ENCODE data around the gene YBX2.

Gene YBX2

DNA sequence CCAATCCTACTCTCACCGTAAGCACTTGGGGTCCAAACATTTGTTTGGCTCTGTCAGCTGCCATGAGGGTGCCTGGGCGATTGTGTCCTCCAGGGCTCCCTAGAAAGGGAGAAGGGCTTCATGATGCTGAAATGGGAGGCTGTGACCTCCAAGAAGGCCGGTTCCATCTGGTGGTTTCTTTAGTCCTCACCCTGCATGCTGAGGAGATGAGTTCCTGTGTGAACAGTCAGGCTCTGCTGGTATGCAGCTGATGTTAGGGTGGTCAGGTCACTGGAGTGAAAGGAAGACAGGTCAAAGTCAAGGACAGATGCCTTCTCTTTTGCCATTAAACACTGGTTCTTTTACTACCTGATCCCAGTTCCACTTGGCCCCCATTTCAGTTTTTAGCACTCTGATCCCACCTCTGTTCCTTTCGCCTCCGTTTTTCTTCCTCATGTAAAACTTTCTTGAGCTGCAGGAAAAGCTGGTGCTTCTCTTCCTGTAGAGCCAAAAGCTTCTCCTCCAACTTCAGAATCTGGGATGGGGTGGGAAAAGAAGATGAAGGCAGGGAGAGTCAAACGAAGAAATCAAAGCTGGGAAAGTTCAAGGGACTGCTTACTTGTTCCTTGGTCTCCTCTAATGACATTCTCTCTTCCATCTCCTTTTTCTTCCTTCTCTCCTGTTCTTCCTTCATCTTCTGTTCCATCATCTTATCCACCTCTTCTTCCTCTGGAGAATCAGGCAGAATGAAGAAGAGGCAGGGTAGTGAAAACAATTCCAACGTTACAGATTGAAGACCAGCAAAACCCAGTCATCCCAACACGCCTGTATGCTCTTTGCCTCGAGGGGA is 19.7 kb upstream of the YBX2 start:
- Mint-ChIP-seq H3K9me3 (no peaks in the 10 kb centered on the region), H3K36me3 (peaks cover 95% of the 10 kb centered on the region), H3K4me1 (peaks cover 74% of the 10 kb centered on the region), H3K27ac (peak overlapping the region; percentile 93), H3K4me3 (peak overlapping the region; percentile 79)
- DNase-seq (ENCODE audit: low spot score in 2 of 2) (no peak), ATAC-seq (no peak)

DNA sequence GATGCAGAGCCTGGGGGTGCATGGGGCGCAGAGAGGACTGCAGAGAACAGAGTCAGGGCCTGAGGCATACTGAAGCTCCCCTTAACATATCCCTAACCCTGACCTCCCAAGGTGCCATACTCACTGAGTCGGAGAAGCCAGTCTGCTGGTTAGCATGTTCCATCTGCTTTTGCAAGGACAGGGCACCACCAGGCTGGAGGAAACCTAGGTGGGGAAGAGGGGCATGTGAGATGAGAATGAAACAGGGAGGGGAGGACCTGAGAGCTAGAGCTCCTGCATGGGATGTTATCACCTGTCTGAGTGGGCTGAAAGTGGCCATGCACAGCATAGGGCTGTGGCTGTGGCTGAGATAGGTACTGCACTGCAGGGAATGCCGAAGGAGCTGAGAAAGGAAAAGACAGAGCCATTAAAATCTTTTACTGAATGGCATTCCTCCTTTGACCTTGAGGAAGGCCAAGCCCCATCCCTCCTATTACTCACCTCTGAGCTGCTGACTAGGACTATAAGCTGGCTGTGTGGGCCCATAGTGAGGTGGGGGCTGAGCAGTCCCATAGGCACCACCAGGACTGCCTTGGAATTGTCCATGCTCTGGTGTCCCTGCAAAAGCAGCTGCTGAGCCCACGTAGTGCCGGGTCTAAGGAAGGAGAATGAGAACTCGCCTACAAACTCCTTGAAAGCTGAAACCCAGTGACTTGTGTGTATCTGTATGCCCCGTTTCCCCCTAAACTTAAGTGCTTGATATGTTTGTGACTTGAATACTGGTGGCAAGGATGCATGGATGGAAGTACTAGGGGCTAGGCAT is 18.9 kb upstream of the YBX2 start:
- Mint-ChIP-seq H3K27ac (peak overlapping the region; percentile 85), H3K4me1 (peaks cover 80% of the 10 kb centered on the region), H3K4me3 (peak overlapping the region; percentile 79), H3K36me3 (peaks cover 95% of the 10 kb centered on the region), H3K9me3 (no peaks in the 10 kb centered on the region)
- DNase-seq (ENCODE audit: low spot score in 2 of 2) (no peak), ATAC-seq (no peak)

DNA sequence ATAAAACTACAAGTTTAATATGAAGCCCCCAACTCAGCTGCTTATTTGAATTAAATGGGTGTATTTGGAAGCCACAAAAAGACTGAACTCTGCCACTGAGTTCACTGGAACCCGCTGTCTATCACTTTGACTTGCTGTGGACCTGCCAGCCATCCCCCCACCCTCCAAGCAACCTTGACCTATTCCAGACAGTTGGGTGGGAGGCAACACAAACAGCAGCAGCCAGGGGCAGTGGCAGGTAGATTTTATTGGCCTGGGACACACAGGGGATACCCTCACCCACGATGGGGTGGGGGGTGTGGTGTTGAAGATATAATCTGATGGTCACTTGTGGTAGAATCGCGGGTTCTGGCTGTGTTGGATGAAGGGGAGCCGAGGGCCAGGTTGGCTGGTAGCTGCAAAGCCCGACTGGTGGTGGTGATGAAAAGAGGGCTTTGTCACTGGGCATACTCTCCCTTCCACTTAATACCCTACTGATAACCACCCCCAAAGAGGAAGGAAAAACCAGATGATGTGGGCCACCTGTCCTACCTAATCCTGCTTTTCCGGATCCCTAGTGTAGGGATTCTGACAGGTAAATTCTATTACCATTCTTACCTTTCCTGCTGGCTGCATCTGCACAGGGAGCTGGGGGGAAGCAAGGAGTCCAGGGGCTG is 18.1 kb upstream of the YBX2 start:
- Mint-ChIP-seq H3K4me1 (peaks cover 80% of the 10 kb centered on the region), H3K27ac (peak overlapping the region; percentile 85), H3K4me3 (peak overlapping the region; percentile 79), H3K9me3 (no peaks in the 10 kb centered on the region), H3K36me3 (peaks cover 91% of the 10 kb centered on the region)
- no peak for ATAC-seq
- no peak for DNase-seq (ENCODE audit: low spot score in 2 of 2)

DNA sequence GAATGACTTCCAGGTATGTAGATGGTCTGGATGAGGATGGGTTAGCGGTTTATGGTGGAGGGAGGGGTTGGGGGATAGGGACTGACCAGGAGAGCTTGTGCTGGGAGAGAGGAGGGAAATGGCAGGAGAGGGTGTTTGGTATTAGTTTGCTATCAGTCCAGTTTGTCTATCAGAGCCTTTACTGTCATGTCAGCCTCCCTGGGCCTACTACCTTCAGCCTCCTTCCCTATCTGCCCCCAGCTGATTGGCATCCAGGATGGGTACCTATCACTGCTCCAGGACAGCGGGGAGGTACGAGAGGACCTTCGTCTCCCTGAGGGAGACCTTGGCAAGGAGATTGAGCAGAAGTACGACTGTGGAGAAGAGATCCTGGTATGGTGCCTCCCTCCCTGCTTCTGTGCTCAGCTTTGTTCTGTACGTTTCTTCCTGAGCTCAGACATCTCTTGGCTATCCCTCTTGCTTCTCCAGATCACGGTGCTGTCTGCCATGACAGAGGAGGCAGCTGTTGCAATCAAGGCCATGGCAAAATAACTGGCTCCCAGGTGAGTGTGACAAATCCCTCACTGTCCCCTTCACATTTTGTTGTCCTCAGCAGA is 16.8 kb upstream of the YBX2 start:
- H3K9me3 Mint-ChIP-seq = no peaks in the 10 kb centered on the region
- H3K4me1 Mint-ChIP-seq = peaks cover 77% of the 10 kb centered on the region
- DNase-seq (ENCODE audit: low spot score in 2 of 2) (no peak), ATAC-seq (no peak)
- peaks cover 92% of the 10 kb centered on the region for H3K36me3 Mint-ChIP-seq
- peak overlapping the region; percentile 79 for H3K4me3 Mint-ChIP-seq
- peak overlapping the region; percentile 92 for H3K27ac Mint-ChIP-seq

DNA sequence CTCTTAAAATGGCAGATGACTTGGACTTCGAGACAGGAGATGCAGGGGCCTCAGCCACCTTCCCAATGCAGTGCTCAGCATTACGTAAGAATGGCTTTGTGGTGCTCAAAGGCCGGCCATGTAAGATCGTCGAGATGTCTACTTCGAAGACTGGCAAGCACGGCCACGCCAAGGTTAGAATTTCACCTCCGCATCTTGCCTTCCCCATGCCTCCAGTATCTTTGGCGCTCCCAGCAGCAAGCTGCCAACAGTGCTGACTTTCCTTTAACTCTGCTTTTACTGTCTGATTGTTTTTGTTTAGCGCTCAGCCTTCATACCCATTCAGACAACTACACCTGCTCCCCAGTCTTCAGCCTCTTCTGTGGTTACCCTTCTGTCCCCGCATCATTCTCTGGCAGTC is 15.2 kb upstream of the YBX2 start:
- Mint-ChIP-seq H3K27ac (peak overlapping the region; percentile 92), H3K4me3 (peak overlapping the region; percentile 79), H3K4me1 (peaks cover 67% of the 10 kb centered on the region), H3K9me3 (no peaks in the 10 kb centered on the region), H3K36me3 (peaks cover 79% of the 10 kb centered on the region)
- no peak for ATAC-seq
- DNase-seq (ENCODE audit: low spot score in 2 of 2) = no peak

DNA sequence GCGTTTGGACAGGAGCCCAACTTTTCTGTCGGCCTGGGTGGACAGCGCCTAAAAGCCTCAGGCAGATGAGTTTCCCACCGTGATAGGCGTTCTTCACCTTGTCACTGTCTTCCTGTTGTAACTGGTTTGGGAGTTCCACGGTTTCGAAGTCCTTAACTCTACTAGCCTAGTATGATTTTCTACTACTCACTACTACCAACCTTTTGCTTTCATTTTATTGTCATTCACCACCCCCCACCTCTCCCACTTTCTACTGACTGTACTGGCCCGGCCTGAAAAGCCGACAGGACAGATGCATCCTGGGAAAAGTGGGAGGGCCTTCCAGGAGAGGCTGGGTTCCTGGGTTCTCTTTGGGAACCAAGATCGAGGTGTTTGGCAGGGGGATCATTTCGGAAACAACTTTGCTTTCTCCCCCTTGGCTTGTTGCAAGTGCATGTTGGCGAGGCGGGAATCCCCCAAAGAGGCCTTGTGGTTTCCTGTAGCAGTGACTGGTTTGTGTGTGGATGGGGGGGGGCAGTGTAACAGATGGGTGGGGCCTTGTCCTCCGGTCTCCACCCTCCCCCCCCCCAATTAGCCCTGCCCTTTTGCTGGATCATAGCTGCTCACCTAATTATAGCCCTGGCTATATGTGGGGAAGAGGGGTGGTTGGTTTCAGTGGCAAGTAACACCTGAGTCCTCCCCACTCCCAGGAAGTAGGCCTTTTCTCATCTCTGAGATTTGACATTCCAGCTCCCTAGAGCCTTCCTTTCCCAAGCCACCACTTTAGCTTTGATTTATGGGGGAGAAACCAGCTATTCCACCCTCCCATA is 14.4 kb upstream of the YBX2 start:
- Mint-ChIP-seq H3K27ac (peak overlapping the region; percentile 92), H3K36me3 (peaks cover 71% of the 10 kb centered on the region), H3K4me3 (peak overlapping the region; percentile 79), H3K9me3 (no peaks in the 10 kb centered on the region), H3K4me1 (peaks cover 59% of the 10 kb centered on the region)
- peak; percentile 50 for ATAC-seq
- DNase-seq (ENCODE audit: low spot score in 2 of 2) = peak; percentile 63 to 92

DNA sequence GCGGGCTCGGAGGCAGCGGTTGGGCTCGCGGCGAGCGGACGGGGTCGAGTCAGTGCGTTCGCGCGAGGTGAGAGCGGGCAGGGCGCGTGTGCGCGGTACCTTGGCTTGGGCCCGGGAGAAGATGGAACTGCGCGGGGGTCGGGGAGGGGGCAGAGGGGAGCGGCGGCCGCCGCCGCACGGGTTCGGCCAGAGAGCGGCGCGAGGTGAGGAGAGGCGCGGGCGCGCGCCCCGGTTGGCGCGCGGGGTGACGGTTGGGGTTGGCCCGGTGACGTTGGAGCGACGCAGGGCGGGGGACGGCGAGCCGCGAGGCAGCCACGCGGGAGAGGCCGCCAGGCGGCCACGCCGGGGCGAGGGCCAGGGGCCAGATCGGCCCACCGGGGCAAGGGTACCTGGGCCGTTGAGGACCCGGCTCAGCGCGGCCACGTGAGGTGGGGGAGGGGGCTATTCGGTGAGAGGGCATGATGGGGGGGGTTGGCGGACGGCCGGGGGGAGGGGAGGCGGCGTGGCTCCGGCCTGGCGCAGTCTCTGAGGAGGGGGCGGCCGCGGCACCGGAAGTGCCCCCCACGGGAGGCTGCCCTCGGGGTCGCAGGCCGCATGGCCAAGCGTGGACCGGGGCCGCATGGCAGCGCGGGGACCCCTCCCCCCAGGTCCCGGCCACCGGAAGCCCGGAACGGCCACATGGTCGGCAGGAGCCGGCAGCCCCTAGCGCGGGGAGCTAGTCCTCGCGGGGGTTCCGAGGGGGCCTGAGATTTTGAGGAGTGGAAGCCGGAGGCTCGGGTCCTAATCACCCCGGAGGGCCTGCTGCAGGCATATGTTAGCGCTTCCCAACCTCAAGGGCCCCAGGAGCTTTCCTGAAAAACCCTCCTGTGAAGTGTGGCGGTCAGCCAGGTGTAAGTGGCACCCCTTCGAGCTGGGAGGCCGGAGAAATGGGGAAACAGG is 13.5 kb upstream of the YBX2 start:
- peak overlapping the region; percentile 92 for H3K27ac Mint-ChIP-seq
- DNase-seq (ENCODE audit: low spot score in 2 of 2) (peak; percentile 38 to 72), ATAC-seq (peak; percentile 19)
- H3K4me1 Mint-ChIP-seq = peaks cover 50% of the 10 kb centered on the region
- H3K9me3 Mint-ChIP-seq = no peaks in the 10 kb centered on the region
- peaks cover 67% of the 10 kb centered on the region for H3K36me3 Mint-ChIP-seq
- peak overlapping the region; percentile 79 for H3K4me3 Mint-ChIP-seq

DNA sequence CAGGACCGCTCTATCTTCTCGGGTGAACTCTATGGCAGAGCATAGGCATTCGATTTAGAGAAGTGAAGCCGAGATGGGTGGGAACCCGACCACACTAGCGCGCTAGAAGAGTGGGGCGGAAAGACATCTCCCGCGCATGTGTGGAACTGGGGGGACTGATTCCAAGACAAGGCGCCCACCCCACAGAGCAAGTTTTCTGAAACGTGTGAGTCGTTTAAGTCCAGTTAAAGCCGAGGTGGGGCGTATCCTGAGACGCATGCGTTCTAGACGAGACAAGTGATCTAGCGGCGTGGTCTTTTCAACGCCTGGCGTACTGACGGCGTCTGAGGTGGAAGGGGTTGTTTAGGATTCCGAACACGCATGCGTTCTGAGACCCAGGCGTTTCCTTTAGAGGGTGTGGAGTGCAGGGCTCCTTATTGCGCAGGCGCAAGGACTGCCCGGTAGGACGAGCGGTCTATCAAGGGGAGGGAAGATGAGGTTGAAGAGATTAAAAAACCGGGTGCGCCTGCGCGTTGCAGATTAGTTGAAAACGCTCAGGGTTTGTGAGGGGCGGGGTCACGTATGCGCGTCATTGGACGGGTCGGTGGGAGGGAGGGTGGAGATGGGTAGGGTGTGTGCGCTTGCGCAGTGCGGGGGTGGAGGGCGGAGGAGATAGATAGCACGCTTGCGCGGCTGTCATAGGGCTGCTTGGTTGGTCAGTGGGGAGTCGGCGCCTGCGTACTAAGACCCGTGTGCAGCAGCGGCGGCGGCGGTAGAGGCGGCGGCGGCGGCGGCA is 12.7 kb upstream of the YBX2 start, which contains the start of gene EIF5A:
TSS of gene EIF5A (plus strand) at position 718 of the 775 bp plus-strand sequence. CDS start 2,008 bp downstream, outside the sequence.
- Mint-ChIP-seq H3K9me3 (no peaks in the 10 kb centered on the region), H3K4me1 (peaks cover 42% of the 10 kb centered on the region), H3K27ac (peak within 1 kb of the TSS; percentile 92), H3K36me3 (peaks cover 60% of the 10 kb centered on the region), H3K4me3 (peak within 1 kb of the TSS; percentile 79)
- peak; percentile 97 to 100 for DNase-seq (ENCODE audit: low spot score in 2 of 2)
- peak; percentile 89 for ATAC-seq

DNA sequence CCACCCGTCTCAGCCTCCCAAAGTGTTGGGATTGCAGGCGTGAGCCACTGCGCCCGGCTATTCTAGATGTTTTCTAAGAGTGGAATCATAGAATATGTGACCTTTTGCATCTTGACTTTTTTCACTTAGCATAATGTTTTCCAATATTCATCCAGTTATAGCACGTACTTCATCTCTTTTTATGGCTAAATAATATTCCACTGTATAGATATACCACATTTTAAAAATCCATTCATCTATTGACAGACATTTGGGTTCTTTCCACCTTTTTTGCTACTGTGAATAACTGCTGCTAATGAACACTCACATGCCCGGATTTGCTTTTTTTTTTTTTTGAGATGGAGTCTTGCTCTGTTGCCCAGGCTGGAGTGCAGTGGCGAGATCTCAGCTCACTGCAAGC is 9.7 kb upstream of the YBX2 start:
- Mint-ChIP-seq H3K27ac (no peak overlapping the region), H3K36me3 (peaks cover 31% of the 10 kb centered on the region), H3K4me1 (peaks cover 13% of the 10 kb centered on the region), H3K9me3 (no peaks in the 10 kb centered on the region), H3K4me3 (no peak overlapping the region)
- ATAC-seq (no peak), DNase-seq (ENCODE audit: low spot score in 2 of 2) (no peak)

DNA sequence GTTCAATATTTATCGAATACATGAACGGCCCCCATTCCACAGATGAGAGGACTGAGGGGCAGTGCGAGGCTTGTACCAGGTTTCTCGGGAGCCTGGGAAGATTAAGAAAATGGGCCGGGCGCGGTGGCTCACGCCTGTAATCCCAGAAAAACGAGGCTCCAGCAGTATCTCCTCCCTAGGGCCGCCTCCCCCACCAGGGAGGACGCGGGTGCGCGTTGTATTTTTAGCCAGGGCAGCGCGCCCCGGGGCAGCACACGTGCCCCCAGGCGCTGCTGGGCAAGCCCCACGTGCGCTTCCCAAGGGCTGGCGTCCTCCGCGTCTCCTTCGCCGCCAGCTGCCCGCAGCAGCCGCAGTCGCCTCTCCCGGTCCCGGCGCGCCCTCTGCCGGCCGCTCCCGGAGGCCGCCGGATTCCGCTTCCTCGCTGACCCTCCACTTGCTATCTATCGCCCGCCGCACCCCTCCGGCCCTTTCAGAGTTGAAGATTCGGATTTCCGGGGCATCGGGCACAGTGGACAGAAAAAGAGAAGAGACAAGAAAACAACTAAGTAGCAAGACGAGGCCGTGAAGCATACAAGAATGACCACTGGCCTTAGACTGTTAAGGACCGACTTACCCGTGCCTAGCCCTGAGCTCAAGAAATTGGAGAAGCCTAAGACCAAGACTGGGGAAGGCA is 1.9 kb upstream of the YBX2 start:
- DNase-seq (ENCODE audit: low spot score in 2 of 2) (peak; percentile 81 to 83), ATAC-seq (peak; percentile 61)
- H3K9me3 Mint-ChIP-seq = no peaks in the 10 kb centered on the region
- no peak overlapping the region for H3K27ac Mint-ChIP-seq
- H3K4me1 Mint-ChIP-seq = peaks cover 22% of the 10 kb centered on the region
- H3K4me3 Mint-ChIP-seq = peak overlapping the region; percentile 82
- H3K36me3 Mint-ChIP-seq = no peaks in the 10 kb centered on the region

DNA sequence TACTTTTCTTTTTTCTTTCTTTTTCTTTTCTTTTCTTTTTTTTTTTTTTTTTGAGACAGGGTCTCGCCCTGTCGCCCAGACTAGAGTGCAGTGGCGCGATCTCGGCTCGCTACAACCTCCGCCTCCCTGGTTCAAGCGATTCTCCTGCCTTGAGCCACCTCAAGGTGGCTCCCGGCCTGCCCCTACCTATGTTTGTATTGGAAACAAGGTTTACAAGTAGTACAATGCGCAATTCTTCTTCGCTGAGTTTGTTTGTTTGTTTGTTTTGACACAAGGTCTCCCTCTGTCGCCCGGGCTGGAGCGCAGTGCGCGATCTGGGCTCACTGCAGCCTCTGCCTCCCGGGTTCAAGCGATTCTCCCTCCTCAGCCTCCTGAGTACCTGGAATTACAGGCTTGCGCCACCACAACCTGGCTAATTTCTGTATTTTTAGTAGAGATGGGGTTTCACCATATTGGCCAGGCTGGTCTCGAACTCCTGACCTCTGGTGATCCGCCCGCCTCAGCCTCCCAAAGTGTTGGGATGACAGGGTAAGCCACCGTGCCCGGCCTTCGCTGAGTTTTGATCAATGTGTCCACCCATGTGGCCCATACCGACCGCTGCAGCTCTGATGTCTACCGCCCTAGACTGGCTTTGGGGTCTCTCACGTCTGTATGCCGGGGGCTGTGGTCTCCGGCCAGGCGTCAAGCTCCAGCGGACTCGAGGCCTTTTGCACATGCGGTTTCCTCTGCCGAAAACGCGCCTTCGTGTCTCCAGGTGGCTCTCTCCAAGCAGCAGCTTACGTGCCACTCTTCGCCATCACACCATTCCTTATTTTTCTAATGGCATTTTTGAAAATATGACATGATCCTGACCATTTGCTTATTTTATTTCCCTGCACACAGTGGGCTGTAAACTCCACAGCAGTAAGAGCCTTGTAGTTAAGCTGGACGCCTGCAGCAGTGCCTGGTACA is 1.1 kb upstream of the YBX2 start:
- Mint-ChIP-seq H3K4me3 (peak overlapping the region; percentile 82), H3K27ac (no peak overlapping the region), H3K4me1 (peaks cover 22% of the 10 kb centered on the region), H3K36me3 (no peaks in the 10 kb centered on the region), H3K9me3 (no peaks in the 10 kb centered on the region)
- DNase-seq (ENCODE audit: low spot score in 2 of 2) (no peak), ATAC-seq (no peak)
